ENCODE measurements around the gene NYNRIN. TPM values are rescaled to one million over a fixed set of nuclear protein-coding genes. Genes with fewer than 3 reads are reported as not detected.

NYNRIN gene
- total and polyA plus RNA-seq, 2 of the 4 experiments (the other 2 are of a cell fraction): 2.2 to 5.4 TPM

- Histone ChIP-seq H3K4me1 (ENCODE audit: control insufficient read depth, insufficient read depth, low read length) (no peaks in the 10 kb centered on the region; the same call in 1 of the 2 replicates), H2BK5ac (ENCODE audit: low read depth, low read length, poor library complexity, severe bottlenecking) (no peak overlapping the region), H3K79me1 (ENCODE audit: low read depth in 1 of 2, low read length in 2 of 2) (no peaks in the 10 kb centered on the region), H4K20me1 (ENCODE audit: insufficient read depth, low read length) (0 out of 2 replicates have a peak, but pooled peaks cover 3% of the 10 kb centered on the region), H4K5ac (ENCODE audit: low read depth, low read length) (no peak overlapping the region), H2BK120ac (ENCODE audit: low read depth, low read length) (no peak overlapping the region), H2AK9ac (replicated peaks; ENCODE audit: low read depth, low read length, poor library complexity) (no peak overlapping the region), H3K56ac (ENCODE audit: extremely low read depth, insufficient read depth, low read length) (no peak overlapping the region), H3K9ac (ENCODE audit: low read depth, low read length) (no peak overlapping the region), H4K8ac (ENCODE audit: low read depth in 2 of 2, low read length in 2 of 2) (no peak overlapping the region), H2AK5ac (ENCODE audit: low read depth, low read length) (no peak overlapping the region), H3K27ac (ENCODE audit: insufficient read depth, low read length) (no peak overlapping the region), H4K91ac (ENCODE audit: insufficient read depth, low read depth, low read length) (no peak overlapping the region), H3K4ac (ENCODE audit: low read depth, low read length) (no peak overlapping the region), H3K23ac (ENCODE audit: low read depth, low read length) (no peak overlapping the region), H2BK15ac (ENCODE audit: low read depth, low read length) (no peak overlapping the region), H3K27me3 (ENCODE audit: control insufficient read depth, insufficient read depth, low read length) (peaks cover 8% of the 10 kb centered on the region), H3K18ac (ENCODE audit: low read depth, low read length) (no peak overlapping the region), H3K9me3 (ENCODE audit: control insufficient read depth, insufficient read depth, low read length) (no peaks in the 10 kb centered on the region), H3K9me1 (ENCODE audit: insufficient read depth, low read length) (peaks cover 6% of the 10 kb centered on the region), H3K14ac (replicated peaks; ENCODE audit: low read depth, low read length) (no peak overlapping the region), H2AFZ (replicated peaks; ENCODE audit: low read length, poor library complexity) (no peak overlapping the region), H3K4me3 (ENCODE audit: insufficient read depth, low read depth, low read length) (no peak overlapping the region), H3K4me2 (ENCODE audit: low read depth, low read length) (no peak overlapping the region), H2BK20ac (ENCODE audit: low read depth, low read length) (no peak overlapping the region), H3K36me3 (ENCODE audit: control insufficient read depth, insufficient read depth, low read length) (peaks cover 13% of the 10 kb centered on the region)
- TF ChIP-seq CHD1 (IDR thresholded peaks at IDR 0.05; ENCODE audit: low read depth, low read length): no peak
- TF ChIP-seq RAD21 (IDR thresholded peaks at IDR 0.05; ENCODE audit: low read length): no peak
- TF ChIP-seq CEBPB (IDR thresholded peaks at IDR 0.05; ENCODE audit: low read depth, low read length): no peak
- no peak for TF ChIP-seq ELK1 (IDR thresholded peaks at IDR 0.05; ENCODE audit: borderline replicate concordance, low read depth, low read length)
- no peak for TF ChIP-seq CTCF (conservative IDR thresholded peaks at IDR 0.05; ENCODE audit: low read depth, low read length)
- no peak for TF ChIP-seq MAZ (IDR thresholded peaks at IDR 0.05; ENCODE audit: borderline replicate concordance, low read depth, low read length)
- TF ChIP-seq SMC3 (IDR thresholded peaks at IDR 0.05; ENCODE audit: low read depth, low read length): no peak
- no peak for TF ChIP-seq MAFK (IDR thresholded peaks at IDR 0.05; ENCODE audit: low read depth, low read length)
- TF ChIP-seq BHLHE40 (IDR thresholded peaks at IDR 0.05; ENCODE audit: low read depth, low read length): no peak
- TF ChIP-seq RCOR1 (IDR thresholded peaks at IDR 0.05; ENCODE audit: insufficient replicate concordance, low read length): no peak
- TF ChIP-seq USF2 (IDR thresholded peaks at IDR 0.05; ENCODE audit: low read depth, low read length): no peak
- no peak for TF ChIP-seq FOS (IDR thresholded peaks at IDR 0.05; ENCODE audit: low read depth, low read length)
- BruUV-seq (replicated peaks): no TSS peak
- POLR2A ChIA-PET (ENCODE audit: unreplicated experiment): no interaction called here
- in situ Hi-C loops (cut with MboI; ENCODE audit: low sequenced_read_pairs) (no loop called here), dilution Hi-C loops (cut with HindIII; ENCODE audit: low sequenced_read_pairs, unreplicated experiment) (no loop called here), intact Hi-C loops (cut with micrococcal nuclease) (no loop called here)
- CTCF ChIA-PET: no interaction called here
- 35% methylated on average over 2 of the region's 4 CpGs; no CpG with 5 or more reads in 1 of the 2 experiments for WGBS, 2 experiments (ENCODE audit: extremely low coverage in 2 of 2, insufficient read length in 1 of 2)
- ATAC-seq (ENCODE audit: low read depth) (no peak), DNase-seq (no peak)
Observed at GRCh38 chr14:24382064-24382371, 16.8 kb upstream of the NYNRIN start.

All from IMR-90 (cell line).